Measurements from ENCODE around the gene SMYD3. TPM values are rescaled to one million over a fixed set of nuclear protein-coding genes. Genes with fewer than 3 reads are reported as not detected.

SMYD3 gene
- total RNA-seq, 1 experiment from 2014 or later = 25.5 TPM

- no peak overlapping the region for H2BK12ac ChIP-seq (ENCODE audit: insufficient read length, low read depth, low read length)
- H3K18ac ChIP-seq (ENCODE audit: insufficient read length, low read depth, low read length) = no peak overlapping the region
- no peak overlapping the region for H3K4me2 ChIP-seq (ENCODE audit: insufficient read depth, insufficient read length, low read length)
These were observed 211.7 kb downstream of the SMYD3 start for GRCh38 chr1:246295340-246295739.

More at GRCh38 chr1:246295340-246295739, 211.7 kb downstream of the SMYD3 start:
- H4K20me1 ChIP-seq (ENCODE audit: control insufficient read depth, insufficient read depth, insufficient read length) = no peaks in the 10 kb centered on the region
- H3K27me3 ChIP-seq (ENCODE audit: insufficient read depth, low read length) = no peaks in the 10 kb centered on the region
- Mint-ChIP-seq H3K4me3 (no peak overlapping the region), H3K36me3 (ENCODE audit: insufficient read depth in 1 of 3, low read depth in 3 of 3) (no peaks in the 10 kb centered on the region), H3K4me1 (peaks cover 16 to 17% of the 10 kb centered on the region in 2 experiments), H3K9me3 (no peaks in the 10 kb centered on the region), H3K27me3 (ENCODE audit: low read depth) (no peaks in the 10 kb centered on the region), H3K27ac (no peak overlapping the region)
- DNase-seq = no peak
- no peak overlapping the region for H2BK120ac ChIP-seq (ENCODE audit: low read depth, low read length, poor library complexity, severe bottlenecking)
- H3K23me2 ChIP-seq (ENCODE audit: insufficient read length, low read depth, low read length, poor library complexity, severe bottlenecking) = no peaks in the 10 kb centered on the region
- no CpG with 5 or more reads among the region's 2 CpGs for WGBS (ENCODE audit: extremely low coverage, insufficient read length, low lambda C conversion rate)
- H2AK5ac ChIP-seq (ENCODE audit: insufficient read length, low read length) = no peak overlapping the region
- H3K9me3 ChIP-seq (ENCODE audit: control insufficient read depth, low read depth, low read length) = no peaks in the 10 kb centered on the region
- H3K79me1 ChIP-seq (ENCODE audit: insufficient read depth, low read depth, low read length, poor library complexity, severe bottlenecking) = no peaks in the 10 kb centered on the region
- no peaks in the 10 kb centered on the region for H3K79me2 ChIP-seq (ENCODE audit: insufficient read depth, low read length)
- no peak overlapping the region for H3K4ac ChIP-seq (ENCODE audit: low read depth, low read length)
- H3T11ph ChIP-seq (ENCODE audit: low read length) = no peak overlapping the region
- H2BK5ac ChIP-seq (ENCODE audit: insufficient read length, low read length) = no peak overlapping the region
- no peak overlapping the region for H2AFZ ChIP-seq (ENCODE audit: low read length)
- H4K5ac ChIP-seq (ENCODE audit: insufficient read length, low read depth, low read length) = no peak overlapping the region
- peaks cover 4% of the 10 kb centered on the region for H3K4me1 ChIP-seq (ENCODE audit: insufficient read depth, low read length)
- TF ChIP-seq, protein P1, sequence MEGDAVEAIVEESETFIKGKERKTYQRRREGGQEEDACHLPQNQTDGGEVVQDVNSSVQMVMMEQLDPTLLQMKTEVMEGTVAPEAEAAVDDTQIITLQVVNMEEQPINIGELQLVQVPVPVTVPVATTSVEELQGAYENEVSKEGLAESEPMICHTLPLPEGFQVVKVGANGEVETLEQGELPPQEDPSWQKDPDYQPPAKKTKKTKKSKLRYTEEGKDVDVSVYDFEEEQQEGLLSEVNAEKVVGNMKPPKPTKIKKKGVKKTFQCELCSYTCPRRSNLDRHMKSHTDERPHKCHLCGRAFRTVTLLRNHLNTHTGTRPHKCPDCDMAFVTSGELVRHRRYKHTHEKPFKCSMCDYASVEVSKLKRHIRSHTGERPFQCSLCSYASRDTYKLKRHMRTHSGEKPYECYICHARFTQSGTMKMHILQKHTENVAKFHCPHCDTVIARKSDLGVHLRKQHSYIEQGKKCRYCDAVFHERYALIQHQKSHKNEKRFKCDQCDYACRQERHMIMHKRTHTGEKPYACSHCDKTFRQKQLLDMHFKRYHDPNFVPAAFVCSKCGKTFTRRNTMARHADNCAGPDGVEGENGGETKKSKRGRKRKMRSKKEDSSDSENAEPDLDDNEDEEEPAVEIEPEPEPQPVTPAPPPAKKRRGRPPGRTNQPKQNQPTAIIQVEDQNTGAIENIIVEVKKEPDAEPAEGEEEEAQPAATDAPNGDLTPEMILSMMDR (conservative IDR thresholded peaks at IDR 0.05) = no peak
- no peak overlapping the region for H4K8ac ChIP-seq (replicated peaks; ENCODE audit: insufficient read length, low read depth, low read length)
- no peak overlapping the region for H4K91ac ChIP-seq (ENCODE audit: insufficient read length, low read depth, low read length)
- no peak overlapping the region for H3K27ac ChIP-seq (ENCODE audit: insufficient read length, low read depth, low read length)
- no peak overlapping the region for H2BK20ac ChIP-seq (ENCODE audit: low read depth, low read length, poor library complexity, severe bottlenecking)
- H3K56ac ChIP-seq (ENCODE audit: insufficient read length, low read depth, low read length) = no peak overlapping the region
- H3K23ac ChIP-seq (ENCODE audit: insufficient read length, low read depth, low read length) = no peak overlapping the region
- no peak overlapping the region for H3K14ac ChIP-seq (ENCODE audit: insufficient read depth, low read length)
- H3K9ac ChIP-seq (ENCODE audit: extremely low read depth, insufficient read length, low read length) = no peak overlapping the region
- H2BK15ac ChIP-seq (ENCODE audit: low read depth, low read length) = no peak overlapping the region

Data from H9 (cell line).